Activated CD4-positive, alpha-beta T cell treated with anti-CD3 and anti-CD28 coated beads, Interleukin-10, Interleukin-2, amounts not matched to agents 100 ng/mL and 50 ng/mL, durations not matched to agents 16 hours and 8 hours (primary cell): ENCODE measurements around the gene C18orf32.
"Not testable (repeated sequence)": the region's sequence is repeated elsewhere in the genome, so short reads cannot be mapped to it uniquely, and the experiment has no call there.

Source experiments
- DNase-seq: peaks from one replicate; pipeline ENCODE4 v3.0.0-alpha.2; 2020

C18orf32 gene

DNA sequence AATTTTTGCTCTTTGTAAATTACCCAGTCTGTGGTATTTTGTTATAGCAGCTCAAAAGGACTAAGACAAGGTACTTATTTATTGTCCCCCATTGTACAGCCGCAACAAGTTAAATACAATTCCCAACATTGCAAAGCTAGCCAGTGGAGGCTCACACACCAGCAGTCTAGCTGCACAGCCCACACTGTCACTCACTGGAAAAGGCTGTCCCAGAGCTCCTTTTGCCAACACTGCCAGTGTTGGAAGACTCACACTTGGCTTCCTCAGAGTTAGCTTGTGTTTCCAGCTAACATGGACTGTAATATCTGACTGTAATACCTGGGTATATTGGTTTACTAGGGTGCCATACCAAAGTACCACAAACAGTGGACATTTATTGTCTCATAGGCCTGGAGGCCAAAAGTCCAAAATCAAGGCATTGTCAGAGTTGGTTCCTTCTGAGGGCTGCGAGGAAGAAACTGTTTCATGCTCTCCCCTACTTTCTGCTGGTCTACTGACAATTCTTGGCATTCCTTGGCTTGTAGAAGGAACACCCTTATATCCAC is 19.9 kb downstream of the C18orf32 start:
- DNase-seq: no peak

- no peak for DNase-seq
Observed at GRCh38 chr18:49464718-49465598, 22.1 kb downstream of the C18orf32 start.

DNA sequence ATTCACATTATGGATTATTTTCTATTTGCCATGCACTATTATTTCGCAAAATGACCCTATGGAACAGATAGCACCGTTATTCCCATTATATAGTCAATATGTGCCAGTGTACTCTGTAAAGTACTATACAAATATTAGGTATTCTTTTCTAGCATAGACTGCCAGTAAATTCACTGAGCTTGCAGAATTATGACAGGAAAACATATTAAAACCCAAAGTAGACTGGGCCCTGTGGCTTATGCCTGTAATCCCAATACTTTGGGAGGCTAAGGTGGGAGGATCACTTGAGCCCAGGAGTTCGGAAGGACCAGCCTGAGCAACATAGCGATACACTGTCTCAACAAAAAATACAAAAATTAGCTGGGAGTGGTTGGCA is 25.4 kb downstream of the C18orf32 start:
- no peak for DNase-seq

- DNase-seq: no peak
Observed at GRCh38 chr18:49460976-49461601, 25.9 kb downstream of the C18orf32 start.

DNA sequence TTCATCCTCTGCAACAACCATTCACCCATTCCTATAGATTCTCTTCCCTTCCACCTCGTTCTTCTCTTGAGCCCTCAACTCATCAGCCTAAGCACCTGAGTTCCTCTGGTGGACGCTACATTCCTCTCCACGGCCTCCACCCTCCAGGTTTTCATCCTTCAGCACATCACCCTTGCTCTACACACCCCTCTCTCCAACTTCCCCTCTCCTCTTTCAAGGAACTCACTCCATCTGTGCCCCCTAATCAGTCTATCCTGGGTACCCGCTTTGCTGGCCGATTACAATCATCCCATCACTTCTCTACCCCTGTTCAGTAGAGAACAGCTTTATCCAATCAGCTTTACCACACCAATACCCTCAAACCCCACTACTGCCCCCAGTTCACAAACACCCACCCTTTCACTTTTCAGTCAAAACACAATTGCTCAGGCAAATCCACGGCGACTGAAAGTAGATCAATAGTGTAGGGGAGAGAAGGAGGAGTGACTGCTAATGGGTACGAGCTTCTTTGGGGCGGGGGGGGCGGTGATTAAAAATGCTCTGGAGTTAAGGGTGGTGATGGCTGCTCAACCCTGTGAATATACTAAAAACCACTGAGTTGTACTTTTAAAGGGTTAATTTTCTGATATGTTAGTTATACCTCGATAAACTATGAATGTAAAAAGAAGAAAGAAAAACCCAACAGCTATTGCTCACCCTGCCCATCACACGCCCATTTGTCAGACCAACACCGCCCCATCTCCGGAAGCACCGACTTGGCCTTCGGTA is 27.4 kb downstream of the C18orf32 start:
- DNase-seq: peak; percentile 43

DNA sequence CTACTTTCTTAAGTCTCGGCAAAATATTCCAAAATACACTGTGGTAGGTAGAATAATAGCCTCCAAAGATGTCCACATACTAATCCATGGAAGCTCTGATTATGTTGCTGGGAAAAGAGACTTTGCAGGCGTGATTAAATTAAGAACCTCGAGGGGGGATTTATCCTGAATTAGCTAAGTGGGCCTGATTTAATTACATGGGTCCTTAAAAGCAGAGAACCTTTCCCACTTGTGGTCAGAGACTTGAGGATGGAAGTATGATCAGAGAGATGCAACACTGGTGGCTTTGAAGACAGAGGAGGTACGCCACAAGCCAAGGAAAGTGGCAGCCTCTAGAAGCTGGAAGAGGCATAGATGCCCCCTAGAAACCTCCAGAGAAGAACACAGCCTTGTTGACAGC is 29.4 kb downstream of the C18orf32 start:
- DNase-seq: no peak

- no peak for DNase-seq
Observed at GRCh38 chr18:49456794-49457193, 30.2 kb downstream of the C18orf32 start.

DNA sequence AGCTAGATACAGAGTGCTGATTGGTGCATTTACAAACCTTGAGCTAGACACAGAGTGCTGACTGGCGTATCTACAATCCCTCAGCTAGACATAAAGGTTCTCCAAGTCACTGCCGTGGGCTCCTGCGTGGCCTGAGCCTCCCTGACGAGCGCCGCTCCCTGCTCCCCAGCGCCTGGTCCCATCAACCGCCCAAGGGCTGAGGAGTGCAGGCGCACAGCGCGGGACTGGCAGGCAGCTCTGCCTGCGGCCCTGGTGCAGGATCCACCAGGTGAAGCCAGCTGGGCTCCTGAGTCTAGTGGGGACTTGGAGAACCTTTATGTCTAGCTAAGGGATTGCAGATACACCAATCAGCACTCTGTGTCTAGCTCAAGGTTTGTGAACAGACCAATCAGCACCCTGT is 34.5 kb downstream of the C18orf32 start:
- DNase-seq: not testable (repeated sequence)

DNA sequence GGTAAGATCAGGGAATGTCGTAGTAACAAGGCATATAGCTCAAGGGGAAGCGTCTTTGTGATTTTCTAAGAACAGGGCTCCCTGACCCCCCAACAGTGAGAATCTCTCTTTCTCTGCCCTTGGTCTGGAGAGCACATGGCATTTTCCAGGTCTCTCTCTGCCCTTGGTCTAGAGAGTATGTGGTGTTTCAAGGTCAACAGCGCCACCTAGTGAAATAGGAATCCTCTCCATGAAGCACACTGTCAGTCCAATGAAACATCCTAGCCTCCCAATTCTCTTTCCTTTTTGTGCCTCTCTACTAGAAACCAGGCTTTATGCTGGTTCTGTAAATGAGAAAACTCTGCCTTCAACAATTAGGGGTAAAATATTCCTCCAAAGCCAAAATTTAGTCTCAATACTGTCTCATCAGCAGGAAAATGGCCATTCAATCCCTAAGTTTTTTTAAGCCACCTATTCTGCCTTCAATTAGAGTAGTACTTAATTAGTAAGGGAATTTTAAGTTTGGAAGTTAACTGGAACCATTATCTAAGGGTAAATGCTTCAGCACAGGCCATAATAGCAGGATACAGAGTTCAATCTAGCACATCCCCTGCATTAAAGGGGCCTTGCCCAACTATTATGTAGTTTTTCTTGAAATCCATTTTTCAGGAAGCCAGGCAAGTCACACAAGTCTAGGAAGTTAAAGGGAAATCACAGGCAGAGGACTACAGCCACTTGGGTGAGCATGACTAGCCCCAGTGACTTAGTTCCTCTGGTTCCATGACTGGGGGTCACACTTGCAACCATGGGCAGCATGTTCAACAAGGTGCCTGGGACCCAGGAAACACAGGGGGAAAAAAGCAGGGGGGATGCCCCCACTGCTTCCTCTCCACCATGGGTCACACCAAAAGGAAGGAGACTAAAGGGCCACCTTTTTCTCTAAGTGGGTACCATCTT is 39.0 kb downstream of the C18orf32 start:
- DNase-seq: peak; percentile 70

GRCh38 chr18:49446481-49446880 is 40.6 kb downstream of the C18orf32 start:
- DNase-seq: no peak

DNA sequence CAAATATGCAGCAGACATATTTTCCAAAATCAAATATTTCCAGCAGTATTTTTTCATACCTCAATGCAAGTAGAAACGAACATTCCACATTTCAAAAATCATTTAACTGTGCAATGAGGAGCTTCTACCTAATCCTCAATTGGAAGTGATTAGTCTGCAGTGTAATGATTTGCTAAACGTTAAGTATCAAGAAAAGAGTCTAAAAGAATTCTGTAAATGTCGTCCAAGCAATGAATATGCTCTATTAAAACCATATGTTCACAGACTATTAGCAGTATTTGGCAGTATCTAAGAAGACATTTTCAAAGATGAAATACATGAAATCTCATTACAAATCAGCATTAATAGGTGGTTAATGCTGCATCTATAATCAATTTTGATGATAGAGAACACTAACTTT is 42.5 kb downstream of the C18orf32 start:
- DNase-seq: no peak

GRCh38 chr18:49443837-49444236 is 43.2 kb downstream of the C18orf32 start:
- no peak for DNase-seq

DNA sequence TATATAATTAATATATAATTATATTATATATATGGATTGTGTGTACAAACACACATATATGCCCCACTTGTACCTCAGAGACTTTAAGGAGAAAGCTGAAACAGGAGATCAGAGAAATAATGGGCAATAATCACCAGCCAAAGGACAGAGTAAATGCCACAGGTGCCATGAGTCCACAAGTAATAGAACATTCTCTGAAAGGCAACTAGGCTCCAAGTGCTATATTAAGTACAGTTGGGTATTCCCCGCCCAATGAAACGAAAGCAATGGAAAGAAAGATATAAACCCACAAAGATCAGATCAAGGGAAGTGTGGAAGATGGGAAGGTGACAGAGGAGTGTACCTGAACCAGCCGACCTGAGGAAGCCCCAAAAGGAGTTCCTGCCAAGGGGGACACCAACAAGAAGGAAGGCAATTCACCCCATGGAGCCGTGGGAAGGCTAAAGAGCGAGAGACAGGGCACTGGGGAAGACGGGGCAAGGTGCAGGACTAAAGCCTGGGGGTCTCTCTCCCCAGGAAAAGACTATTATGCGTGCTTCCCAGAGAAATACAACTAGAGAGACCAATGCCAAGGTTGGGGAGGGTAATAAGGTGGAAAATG is 45.6 kb downstream of the C18orf32 start:
- DNase-seq: no peak

GRCh38 chr18:49435170-49435569 is 51.9 kb downstream of the C18orf32 start:
- DNase-seq: no peak

DNA sequence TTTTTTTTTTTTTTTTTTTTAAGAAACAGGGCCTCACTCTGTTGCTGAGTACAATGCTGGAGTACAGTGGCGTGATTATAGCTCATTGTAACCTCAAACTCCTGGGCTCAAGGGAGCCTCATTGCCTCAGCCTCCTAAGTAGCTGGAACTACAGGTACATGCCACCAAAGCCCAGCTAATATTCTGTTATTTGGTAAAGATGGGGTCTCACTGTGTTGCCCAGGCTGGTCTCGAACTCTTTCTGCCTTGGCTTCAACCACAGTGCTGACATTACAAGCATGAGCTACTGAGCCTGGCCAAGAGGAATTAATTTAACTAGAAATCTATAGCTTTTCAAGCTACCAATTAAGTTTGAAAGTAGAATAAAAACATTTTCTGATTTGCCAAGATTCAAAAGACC is 54.4 kb downstream of the C18orf32 start:
- DNase-seq: no peak

DNA sequence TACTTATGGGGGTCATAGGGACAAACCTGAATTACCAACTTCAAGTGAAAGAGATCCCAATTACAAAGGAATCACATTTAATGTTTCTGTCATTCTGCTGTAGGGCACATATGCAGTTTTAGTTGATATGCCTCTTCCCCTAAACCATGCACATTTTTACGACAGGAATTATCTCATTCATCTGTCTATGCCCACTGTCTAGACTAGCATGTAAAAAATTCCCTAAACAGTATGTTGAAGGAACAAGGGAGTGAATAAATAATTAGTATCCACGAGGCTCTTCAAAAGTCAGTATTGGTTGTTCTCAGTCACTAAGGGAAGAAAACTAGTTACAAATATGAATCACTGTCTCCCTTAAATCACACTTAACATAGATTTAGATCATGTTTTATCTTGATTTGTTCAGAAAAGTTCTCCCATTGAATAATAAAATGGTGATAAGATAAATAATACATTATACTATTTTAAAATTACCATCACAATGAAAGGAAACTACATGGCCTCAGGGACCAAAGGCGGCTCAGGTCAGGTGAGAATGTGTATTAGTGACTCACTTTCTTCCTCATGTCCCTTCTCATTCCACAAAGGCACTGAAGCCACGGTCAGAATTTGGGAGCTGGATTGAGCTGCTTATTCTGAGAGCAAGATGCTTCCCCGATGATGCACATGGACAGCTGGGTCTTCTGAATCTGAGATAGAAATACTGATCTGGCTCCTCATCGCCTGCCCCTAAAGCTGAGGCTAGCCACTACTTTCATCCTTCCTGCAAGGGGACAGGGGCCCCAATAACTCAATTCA is 55.7 kb downstream of the C18orf32 start:
- DNase-seq: no peak
